Type B pancreatic cell (in vitro differentiated cells): ENCODE results near the gene STAT3. TPM values are rescaled to one million over a fixed set of nuclear protein-coding genes. Genes with fewer than 3 reads are reported as not detected.

Experiments
- DNase-seq: peaks from one replicate; pipeline ENCODE4 v3.0.0; 2021; ENCODE audit warnings: mixed read lengths; ENCODE audit not compliant: unreplicated experiment; ENCODE audit errors: extremely low spot score
- H3K27ac Mint-ChIP-seq: 2 replicates; pipeline ENCODE4 v1.8.0; 2021; ENCODE audit warnings: mild to moderate bottlenecking, mixed read lengths
- H3K27me3 Mint-ChIP-seq: 2 replicates; pipeline ENCODE4 v1.8.0; 2021; ENCODE audit warnings: mixed read lengths
- H3K36me3 Mint-ChIP-seq: 2 replicates; pipeline ENCODE4 v1.8.0; 2021; ENCODE audit warnings: mixed read lengths
- H3K4me1 Mint-ChIP-seq: one replicate; pipeline ENCODE4 v1.8.0; 2021; ENCODE audit warnings: mixed read lengths; ENCODE audit not compliant: unreplicated experiment
- H3K4me3 Mint-ChIP-seq: 2 replicates; pipeline ENCODE4 v1.8.0; 2021; ENCODE audit warnings: mild to moderate bottlenecking, mixed read lengths
- H3K9me3 Mint-ChIP-seq: 2 replicates; pipeline ENCODE4 v1.8.0; 2021; ENCODE audit warnings: mixed read lengths
- total RNA-seq: library from RNA; stranded (reverse); gene quantifications from 2 replicates; pipeline ENCODE4 v1.2.1, GENCODE V29; 2021; ENCODE audit warnings: low replicate concordance
- TF ChIP-seq, protein P1 (sequence below): fragments of 200-600 bp; sonication (generic); conservative IDR thresholded peaks from 2 replicates; pipeline ENCODE4 v1.5.0; 2021; ENCODE audit warnings: antibody characterized with exemption, mild to moderate bottlenecking

Gene STAT3
- total RNA-seq, 1 donor from 2014 or later = 64.9 TPM

DNA sequence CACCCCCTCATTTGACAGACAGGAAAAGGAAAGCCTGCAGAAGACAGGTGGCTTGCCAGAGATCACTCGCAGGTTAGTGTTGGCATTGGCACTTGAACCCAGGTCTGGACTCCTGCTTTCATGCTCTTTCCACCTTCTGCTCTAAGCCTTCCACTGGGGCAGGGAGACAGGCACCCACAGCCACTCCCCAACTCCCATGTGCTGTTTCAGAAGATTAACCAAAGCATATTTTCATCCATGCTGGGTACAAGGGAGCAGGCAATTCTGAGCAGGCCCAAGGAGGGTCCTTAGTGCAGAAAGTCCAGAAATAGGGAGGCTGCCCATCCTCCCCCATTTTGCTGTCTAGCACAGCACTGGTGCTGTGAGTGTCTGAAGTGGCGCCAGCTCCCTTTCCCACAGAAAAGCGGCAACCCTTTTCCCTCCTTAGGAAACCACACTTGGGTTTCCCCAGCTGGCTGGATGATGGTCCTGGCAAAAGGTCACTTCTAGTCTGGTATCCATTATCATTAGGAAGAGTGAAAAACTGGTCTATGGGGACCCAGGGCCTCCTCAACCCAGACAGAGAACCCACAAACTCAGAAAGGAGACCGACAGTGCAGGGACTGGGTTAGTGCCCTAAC is 36.9 kb upstream of the STAT3 start:
- no peaks in the 10 kb centered on the region for H3K9me3 Mint-ChIP-seq
- TF ChIP-seq, protein P1, sequence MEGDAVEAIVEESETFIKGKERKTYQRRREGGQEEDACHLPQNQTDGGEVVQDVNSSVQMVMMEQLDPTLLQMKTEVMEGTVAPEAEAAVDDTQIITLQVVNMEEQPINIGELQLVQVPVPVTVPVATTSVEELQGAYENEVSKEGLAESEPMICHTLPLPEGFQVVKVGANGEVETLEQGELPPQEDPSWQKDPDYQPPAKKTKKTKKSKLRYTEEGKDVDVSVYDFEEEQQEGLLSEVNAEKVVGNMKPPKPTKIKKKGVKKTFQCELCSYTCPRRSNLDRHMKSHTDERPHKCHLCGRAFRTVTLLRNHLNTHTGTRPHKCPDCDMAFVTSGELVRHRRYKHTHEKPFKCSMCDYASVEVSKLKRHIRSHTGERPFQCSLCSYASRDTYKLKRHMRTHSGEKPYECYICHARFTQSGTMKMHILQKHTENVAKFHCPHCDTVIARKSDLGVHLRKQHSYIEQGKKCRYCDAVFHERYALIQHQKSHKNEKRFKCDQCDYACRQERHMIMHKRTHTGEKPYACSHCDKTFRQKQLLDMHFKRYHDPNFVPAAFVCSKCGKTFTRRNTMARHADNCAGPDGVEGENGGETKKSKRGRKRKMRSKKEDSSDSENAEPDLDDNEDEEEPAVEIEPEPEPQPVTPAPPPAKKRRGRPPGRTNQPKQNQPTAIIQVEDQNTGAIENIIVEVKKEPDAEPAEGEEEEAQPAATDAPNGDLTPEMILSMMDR = no peak
- H3K36me3 Mint-ChIP-seq = no peaks in the 10 kb centered on the region
- H3K4me1 Mint-ChIP-seq = peaks cover 23% of the 10 kb centered on the region
- peak overlapping the region; percentile 60 for H3K4me3 Mint-ChIP-seq
- H3K27ac Mint-ChIP-seq = peak overlapping the region; percentile 46
- DNase-seq = no peak
- H3K27me3 Mint-ChIP-seq = peaks cover 50% of the 10 kb centered on the region

DNA sequence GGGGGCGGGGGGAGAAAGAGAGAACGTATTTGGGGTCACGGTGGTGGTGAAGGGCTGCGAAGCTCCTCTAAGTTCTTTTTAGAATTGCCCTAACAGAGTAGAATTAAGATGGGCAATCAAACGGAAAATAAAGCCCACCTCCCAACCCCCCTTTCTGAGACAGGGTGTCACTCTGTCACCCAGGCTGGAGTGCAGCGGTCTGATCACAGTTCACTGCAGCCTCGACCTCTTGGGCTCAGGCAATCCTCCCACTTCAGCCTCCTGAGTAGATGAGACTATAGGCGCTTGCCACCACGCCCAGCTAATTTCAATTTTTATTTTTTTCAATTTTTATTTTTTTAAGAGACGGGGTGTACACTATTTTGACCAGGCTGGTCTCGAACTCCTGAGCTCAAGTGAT is 35.5 kb upstream of the STAT3 start:
- DNase-seq = no peak
- TF ChIP-seq, protein P1 = no peak
- Mint-ChIP-seq H3K27ac (no peak overlapping the region), H3K27me3 (peaks cover 59% of the 10 kb centered on the region), H3K9me3 (no peaks in the 10 kb centered on the region), H3K4me1 (peaks cover 23% of the 10 kb centered on the region), H3K36me3 (no peaks in the 10 kb centered on the region), H3K4me3 (peak overlapping the region; percentile 96)

DNA sequence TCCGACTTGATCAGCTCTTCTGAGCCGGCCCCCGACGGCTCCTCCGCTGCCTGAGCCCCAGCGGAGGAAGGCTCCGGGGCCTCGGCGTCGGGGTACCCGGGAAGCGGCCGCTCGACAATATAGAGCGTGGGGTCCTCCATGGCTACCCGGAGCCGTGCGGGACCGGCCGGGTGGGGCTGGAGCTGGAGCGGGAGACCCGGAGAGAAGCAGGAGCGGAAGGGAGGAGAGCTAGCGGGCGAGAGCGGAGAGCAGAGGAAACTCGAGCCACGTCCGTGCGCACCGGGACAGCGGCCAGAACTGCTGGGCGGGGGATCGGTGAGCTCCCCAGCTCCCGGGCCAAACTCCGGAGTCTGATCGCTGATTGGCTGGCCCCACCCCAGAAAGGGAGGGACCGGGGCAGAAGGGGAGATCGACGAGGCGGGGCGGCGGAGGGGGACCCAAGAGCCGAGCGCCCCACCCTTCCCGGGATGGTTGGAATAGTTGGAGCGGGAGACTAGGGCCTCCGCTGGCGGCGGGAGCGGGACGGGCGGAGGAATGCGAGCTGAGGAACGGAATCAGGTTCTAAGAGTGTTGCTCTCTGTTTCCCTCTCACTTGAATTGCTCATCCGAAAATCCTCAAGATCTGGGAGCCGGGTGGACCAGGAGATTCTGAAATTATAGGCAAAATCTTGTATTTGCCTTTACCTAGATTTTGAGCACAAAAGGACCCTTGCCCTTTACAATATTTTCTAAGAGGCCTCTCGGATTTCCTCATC is 34.9 kb upstream of the STAT3 start, which contains the start of gene CAVIN1:
TSS of gene CAVIN1 (minus strand) at position 299 of the 755 bp plus-strand sequence. CDS start at position 140, 159 bp downstream.
- peak; percentile 83 for DNase-seq
- Mint-ChIP-seq H3K9me3 (no peaks in the 10 kb centered on the region), H3K36me3 (no peaks in the 10 kb centered on the region), H3K4me3 (peak within 1 kb of the TSS; percentile 96), H3K4me1 (peaks cover 16% of the 10 kb centered on the region), H3K27ac (peak within 1 kb of the TSS; percentile 79), H3K27me3 (peaks cover 57% of the 10 kb centered on the region)
- TF ChIP-seq, protein P1 = no peak

DNA sequence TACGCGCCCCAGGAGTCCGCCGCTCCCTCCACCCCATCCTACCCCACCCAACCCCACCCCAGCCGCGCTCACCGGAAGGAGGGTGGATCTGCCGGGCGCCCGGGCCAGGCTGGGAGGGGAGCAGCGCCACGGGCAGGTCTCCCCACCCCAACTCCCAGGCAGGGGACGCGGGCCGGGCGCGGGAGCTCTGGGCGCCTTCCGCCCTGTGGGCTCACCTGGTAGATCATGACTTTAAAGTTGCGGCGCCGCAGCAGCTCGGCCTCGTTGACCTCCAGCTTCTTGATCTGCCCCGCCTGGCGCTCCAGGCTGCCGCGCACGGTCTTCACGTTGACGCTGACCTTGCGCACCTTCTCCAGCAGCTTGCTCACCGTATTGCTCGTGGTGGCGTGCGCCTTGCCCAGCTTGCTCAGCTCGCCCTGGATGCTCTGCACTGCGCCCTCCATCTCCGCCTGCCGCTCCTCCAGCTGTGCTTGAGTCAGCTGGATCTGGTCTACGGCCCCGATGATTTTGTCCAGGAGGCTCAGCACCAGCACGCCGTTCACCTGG is 34.2 kb upstream of the STAT3 start:
- no peak for DNase-seq
- TF ChIP-seq, protein P1 = no peak
- Mint-ChIP-seq H3K27ac (peak overlapping the region; percentile 79), H3K4me1 (peaks cover 16% of the 10 kb centered on the region), H3K4me3 (peak overlapping the region; percentile 96), H3K36me3 (no peaks in the 10 kb centered on the region), H3K27me3 (peaks cover 56% of the 10 kb centered on the region), H3K9me3 (no peaks in the 10 kb centered on the region)

DNA sequence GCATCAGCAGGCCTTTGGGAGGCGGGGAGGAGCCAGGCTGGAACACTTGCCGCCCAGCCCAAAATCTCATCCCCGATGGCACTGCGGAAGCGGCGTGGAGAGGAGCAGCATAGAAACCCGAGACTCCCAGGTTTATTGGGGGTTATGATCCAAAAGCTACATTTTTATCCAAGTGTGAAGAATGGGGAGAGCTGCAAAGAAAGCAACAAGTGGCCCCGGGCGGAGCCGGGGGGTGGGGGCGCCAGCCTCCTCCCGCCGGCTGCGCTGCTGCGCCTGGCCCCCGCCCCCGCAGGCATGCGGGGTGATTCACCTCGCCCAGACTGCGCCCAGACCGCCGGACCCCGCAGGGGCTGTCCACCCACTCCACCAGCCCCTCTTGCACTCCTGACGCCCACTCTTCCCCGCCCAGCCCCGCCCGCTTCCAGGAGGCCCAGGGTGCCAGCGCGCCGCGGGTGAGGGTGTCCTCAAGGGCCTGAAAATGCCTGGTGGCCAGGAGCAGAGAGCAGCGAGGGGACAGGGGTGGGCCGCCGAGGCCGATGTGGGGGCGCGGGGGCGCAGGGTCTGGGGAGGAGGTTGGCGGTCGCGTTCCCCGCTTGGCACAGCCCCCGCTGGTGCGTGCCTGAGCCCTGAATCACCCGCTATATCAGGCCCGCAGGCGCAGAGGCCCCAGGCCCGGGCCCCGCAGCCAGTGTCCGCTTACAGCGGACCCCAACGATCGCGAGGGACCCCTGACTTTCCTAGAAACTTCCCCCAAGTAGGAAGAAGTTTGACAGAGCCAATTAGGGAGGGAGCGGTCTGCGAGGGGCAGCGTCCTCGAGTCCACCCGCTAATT is 33.5 kb upstream of the STAT3 start:
- no peak for DNase-seq
- Mint-ChIP-seq H3K4me1 (peaks cover 16% of the 10 kb centered on the region), H3K27ac (peak overlapping the region; percentile 74), H3K4me3 (peak overlapping the region; percentile 87), H3K36me3 (no peaks in the 10 kb centered on the region), H3K27me3 (peaks cover 56% of the 10 kb centered on the region), H3K9me3 (no peaks in the 10 kb centered on the region)
- TF ChIP-seq, protein P1 = no peak
